GM12801 (cell line): ENCODE measurements around the gene CPSF4L.

Experiments
- TF ChIP-seq, protein P1 (sequence below): IDR thresholded peaks from one replicate; pipeline ENCODE4 v1.5.1; 2011; ENCODE audit warnings: control low read depth; ENCODE audit not compliant: insufficient read length; ENCODE audit errors: extremely low read depth

The CPSF4L gene

DNA sequence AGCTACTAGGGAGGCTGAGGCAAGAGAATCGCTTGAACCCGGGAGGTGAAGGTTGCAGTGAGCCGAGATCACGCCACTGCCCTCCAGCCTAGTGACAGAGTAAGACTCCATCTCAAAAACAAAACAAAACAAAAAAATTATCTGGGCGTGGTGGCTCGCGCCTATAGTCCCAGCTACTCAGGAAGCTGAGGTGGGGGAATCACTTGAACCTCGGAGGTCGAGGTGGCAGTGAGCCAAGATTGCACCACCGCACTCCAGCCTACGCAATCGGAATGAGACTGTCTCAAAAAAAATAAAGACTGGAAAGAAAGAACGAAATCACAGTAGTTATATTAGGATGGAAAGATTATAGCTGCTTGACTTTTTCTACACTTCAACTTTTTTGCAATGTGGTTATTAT is 49.9 kb downstream of the CPSF4L start:
- TF ChIP-seq, protein P1, sequence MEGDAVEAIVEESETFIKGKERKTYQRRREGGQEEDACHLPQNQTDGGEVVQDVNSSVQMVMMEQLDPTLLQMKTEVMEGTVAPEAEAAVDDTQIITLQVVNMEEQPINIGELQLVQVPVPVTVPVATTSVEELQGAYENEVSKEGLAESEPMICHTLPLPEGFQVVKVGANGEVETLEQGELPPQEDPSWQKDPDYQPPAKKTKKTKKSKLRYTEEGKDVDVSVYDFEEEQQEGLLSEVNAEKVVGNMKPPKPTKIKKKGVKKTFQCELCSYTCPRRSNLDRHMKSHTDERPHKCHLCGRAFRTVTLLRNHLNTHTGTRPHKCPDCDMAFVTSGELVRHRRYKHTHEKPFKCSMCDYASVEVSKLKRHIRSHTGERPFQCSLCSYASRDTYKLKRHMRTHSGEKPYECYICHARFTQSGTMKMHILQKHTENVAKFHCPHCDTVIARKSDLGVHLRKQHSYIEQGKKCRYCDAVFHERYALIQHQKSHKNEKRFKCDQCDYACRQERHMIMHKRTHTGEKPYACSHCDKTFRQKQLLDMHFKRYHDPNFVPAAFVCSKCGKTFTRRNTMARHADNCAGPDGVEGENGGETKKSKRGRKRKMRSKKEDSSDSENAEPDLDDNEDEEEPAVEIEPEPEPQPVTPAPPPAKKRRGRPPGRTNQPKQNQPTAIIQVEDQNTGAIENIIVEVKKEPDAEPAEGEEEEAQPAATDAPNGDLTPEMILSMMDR: no peak

DNA sequence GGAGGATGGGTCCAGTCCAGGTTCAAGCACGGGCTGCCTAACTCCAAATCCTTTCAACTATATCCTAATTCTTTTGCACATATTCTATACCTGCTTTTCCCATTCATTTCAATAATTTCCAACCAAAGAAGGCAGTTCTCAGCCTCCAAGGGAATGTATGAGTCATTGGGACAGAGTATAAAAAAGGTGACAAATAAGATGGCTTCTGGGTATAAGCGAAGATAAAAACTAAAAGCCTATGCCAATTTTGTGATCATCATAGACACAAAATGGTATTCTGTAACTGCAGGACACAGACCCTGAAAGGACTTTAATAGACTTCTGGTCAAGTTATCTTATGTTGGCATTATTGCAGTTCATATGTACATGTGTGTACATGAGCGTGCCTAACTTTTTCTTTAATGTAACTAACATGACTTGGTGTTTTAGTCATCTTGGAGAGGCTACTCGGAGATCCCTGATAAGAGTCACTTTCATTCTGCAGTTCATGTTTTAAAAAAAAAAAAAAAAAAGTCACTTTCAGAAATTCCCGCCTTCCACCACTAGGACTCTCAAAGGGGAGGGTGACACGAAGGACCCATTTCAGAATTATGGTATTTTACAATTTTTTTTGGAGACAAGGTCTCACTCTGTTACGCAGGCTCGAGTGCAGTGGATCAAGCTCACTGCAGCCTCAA is 51.5 kb downstream of the CPSF4L start:
- TF ChIP-seq, protein P1: no peak

DNA sequence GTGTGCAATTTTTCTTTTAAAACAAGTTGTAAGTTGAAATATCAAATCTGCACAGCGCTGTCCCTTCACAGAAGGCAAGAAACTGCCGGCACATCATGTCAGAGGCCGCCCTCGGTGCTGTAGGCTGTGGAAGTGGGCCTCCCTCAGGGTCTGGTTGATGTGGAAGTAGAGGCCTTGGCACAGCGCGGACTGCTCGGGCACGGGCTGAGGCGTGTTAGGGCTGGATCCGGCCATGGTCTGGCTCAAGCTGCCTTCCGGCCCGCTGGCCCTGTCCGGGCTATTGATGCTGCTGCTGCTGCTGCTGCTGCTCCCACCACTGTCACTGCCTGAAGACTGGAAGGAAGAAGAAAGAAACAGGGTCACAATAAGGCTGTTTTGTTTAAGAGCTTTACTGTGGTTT is 52.2 kb downstream of the CPSF4L start:
- TF ChIP-seq, protein P1: no peak

GRCh38 chr17:73208139-73208827 is 53.4 kb downstream of the CPSF4L start:
- TF ChIP-seq, protein P1: no peak

GRCh38 chr17:73205459-73205961 is 56.2 kb downstream of the CPSF4L start:
- TF ChIP-seq, protein P1: no peak

DNA sequence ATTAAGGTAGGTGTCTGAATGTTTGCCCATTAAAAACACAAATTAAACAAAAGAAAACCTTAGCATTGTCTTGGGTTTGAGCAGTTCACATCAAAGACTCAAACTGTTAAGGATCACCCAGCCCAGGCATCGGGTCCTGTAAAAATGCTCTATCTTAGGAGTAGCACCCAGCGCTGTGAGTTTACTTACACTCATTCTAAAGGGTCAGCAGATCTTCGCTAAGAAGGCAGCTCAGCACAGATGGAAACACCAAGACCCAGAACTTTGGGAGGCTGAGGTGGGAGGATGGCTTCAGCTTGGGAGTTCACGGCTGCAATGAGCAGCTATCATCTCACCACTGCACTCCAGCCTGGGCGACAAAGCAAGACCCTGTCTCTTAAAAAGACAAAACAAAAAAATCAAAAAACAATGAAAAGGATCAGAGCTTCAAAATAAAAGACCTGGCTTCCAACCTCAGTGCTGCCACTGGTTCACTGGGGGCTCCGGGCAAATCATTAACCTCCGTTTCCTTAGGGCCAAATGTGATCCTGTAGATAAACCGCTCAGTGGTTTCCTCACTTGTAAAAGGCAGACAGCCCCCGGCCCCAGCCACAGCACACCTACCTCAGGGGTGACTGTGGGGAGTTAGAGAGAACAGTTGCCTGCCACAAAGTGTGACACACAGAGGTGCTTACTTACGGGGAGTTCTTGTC is 57.7 kb downstream of the CPSF4L start:
- TF ChIP-seq, protein P1: no peak

- TF ChIP-seq, protein P1: no peak
These were observed 58.4 kb downstream of the CPSF4L start for GRCh38 chr17:73203135-73203787.
